RKO (cell line): ENCODE data around the gene SLC29A2.

ENCODE experiments used
- DNase-seq: peaks from one replicate; pipeline ENCODE4 v3.0.0-alpha.2; 2016; ENCODE audit warnings: low spot score

The SLC29A2 gene

GRCh38 chr11:66371627-66372415 is at the start of gene SLC29A2:
Gene SLC29A2 (minus strand): TSS chr11:66371760. CDS start chr11:66371591, 169 bp downstream.
- peak; percentile 45 for DNase-seq

GRCh38 chr11:66420671-66421476 is 49.3 kb upstream of the SLC29A2 start, which contains the start of gene NPAS4:
Gene NPAS4 (plus strand): TSS chr11:66421035. CDS start chr11:66421180, 145 bp downstream.
- DNase-seq = no peak

GRCh38 chr11:66419825-66420224 is 48.3 kb upstream of the SLC29A2 start:
- DNase-seq = no peak

GRCh38 chr11:66418986-66419308 is 47.4 kb upstream of the SLC29A2 start:
- no peak for DNase-seq

GRCh38 chr11:66418168-66418985 is 46.8 kb upstream of the SLC29A2 start:
- peak; percentile 94 for DNase-seq

- no peak for DNase-seq
Observed at GRCh38 chr11:66417000-66417399, 45.4 kb upstream of the SLC29A2 start.

- no peak for DNase-seq
Observed at GRCh38 chr11:66415423-66415822, 43.9 kb upstream of the SLC29A2 start.

GRCh38 chr11:66414120-66414934 is 42.8 kb upstream of the SLC29A2 start:
- no peak for DNase-seq

- DNase-seq = no peak
Observed at GRCh38 chr11:66413167-66413566, 41.6 kb upstream of the SLC29A2 start.

- DNase-seq = no peak
Observed at GRCh38 chr11:66412110-66412509, 40.5 kb upstream of the SLC29A2 start.

- no peak for DNase-seq
Observed at GRCh38 chr11:66411323-66411722, 39.8 kb upstream of the SLC29A2 start.

GRCh38 chr11:66410191-66410590 is 38.6 kb upstream of the SLC29A2 start:
- no peak for DNase-seq

GRCh38 chr11:66409226-66409625 is 37.7 kb upstream of the SLC29A2 start:
- no peak for DNase-seq

- peak; percentile 88 for DNase-seq
Observed at GRCh38 chr11:66408488-66409214, 37.1 kb upstream of the SLC29A2 start.

GRCh38 chr11:66407651-66408050 is 36.1 kb upstream of the SLC29A2 start:
- DNase-seq = no peak

- no peak for DNase-seq
Observed at GRCh38 chr11:66393954-66394353, 22.4 kb upstream of the SLC29A2 start.

- DNase-seq = no peak
Observed at GRCh38 chr11:66391322-66391721, 19.8 kb upstream of the SLC29A2 start.

GRCh38 chr11:66388780-66389386 is 17.3 kb upstream of the SLC29A2 start:
- peak; percentile 49 for DNase-seq

GRCh38 chr11:66386171-66387069 is 14.9 kb upstream of the SLC29A2 start:
- peak; percentile 81 for DNase-seq
